ENCODE data around the gene TGDS. TPM values are rescaled to one million over a fixed set of nuclear protein-coding genes. Genes with fewer than 3 reads are reported as not detected.
A peak's percentile ranks its signal among the peaks of the same experiment; 100 is the strongest.
"Not testable (repeated sequence)": the region's sequence is repeated elsewhere in the genome, so short reads cannot be mapped to it uniquely, and the experiment has no call there.

The TGDS gene
- total RNA-seq, 1 donor from 2014 or later: 13.8 TPM

- no peak for DNase-seq (ENCODE audit: low read depth, low spot score)
These were observed 42.2 kb downstream of the TGDS start for GRCh38 chr13:94553766-94554165.

DNA sequence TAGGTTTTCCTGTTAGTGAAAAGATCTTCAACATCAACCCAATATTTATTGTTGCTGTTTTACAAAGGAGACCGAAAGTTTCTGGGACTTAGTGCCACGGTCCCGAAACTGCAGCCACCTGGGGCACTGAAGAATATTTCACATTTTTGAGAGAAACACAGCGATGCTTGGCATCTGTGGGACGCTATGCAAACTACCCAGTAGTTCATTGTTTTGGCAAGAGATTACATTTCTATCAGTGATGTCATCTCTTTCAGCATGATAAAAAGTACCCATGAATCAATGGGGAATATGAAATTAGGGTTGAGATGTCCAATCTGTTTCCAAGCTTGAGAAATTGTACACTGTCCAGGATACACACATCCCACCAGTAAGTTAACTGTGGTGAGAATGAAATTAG, 43.9 kb downstream of the TGDS start:
- DNase-seq (ENCODE audit: low read depth, low spot score): no peak

- DNase-seq (ENCODE audit: low read depth, low spot score): peak; percentile 3
These were observed 45.8 kb downstream of the TGDS start for GRCh38 chr13:94550062-94550738.

DNA sequence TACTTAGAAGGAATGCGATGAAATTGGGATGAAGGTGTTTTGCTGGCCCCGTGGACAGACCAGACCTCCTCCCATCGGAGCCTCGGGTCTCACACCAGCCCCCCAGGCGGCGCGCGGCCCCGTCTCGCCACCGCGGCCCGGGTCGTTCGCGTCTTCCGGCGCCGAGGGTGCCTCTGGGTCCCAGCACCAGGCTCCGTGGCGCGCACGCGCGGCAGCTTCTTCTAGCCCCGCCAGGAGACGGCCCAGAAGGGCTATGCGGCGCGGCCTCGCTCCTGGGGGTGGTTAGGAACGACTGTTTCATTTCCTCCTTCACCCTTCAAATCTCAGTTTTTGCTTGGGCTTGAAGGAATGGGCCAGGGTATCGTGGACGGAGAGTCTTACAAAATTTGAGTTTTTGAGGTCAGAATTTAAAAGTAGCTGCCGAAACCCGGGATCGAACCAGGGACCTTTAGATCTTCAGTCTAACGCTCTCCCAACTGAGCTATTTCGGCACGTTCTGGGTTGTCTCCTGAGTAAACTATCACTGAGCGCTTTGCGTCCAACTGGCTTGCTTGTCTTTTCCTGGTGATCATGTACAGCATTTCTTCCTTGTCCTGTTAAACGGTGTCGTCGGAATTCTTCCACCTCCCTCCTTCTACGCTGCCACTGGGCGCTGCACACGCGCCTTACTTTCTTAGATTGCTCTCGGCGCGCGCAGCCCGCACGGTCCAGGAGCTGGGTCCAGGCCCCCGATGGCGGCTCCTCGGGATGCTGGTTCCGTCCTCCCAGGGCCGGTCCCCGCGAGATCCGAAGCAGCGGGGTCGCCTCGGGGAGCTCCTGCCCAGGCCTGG, 46.5 kb downstream of the TGDS start:
- peak; percentile 68 for DNase-seq (ENCODE audit: low read depth, low spot score)

GRCh38 chr13:94548821-94549231, 47.1 kb downstream of the TGDS start:
- DNase-seq (ENCODE audit: low read depth, low spot score): peak; percentile 3

DNA sequence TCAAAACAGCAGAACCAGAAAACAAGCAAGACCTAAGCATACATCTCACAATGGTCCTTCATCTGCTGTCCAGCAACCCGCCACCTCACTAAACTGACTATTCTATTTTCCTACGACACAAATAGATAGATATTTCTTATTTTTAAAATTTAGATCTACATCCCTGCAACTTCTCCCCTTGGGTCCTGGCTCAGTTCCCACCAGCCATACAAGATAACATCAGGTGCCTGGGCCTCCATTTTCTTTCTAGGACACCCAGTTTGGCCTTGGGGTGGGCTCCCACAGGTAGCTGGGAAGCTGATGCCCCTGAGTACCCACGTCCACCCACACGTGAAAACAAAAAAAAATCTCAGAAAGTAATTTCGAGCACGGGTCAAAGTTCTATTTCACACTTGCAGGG, 47.6 kb downstream of the TGDS start:
- DNase-seq (ENCODE audit: low read depth, low spot score): no peak

- DNase-seq (ENCODE audit: low read depth, low spot score): no peak
These were observed 49.7 kb downstream of the TGDS start for GRCh38 chr13:94546061-94546839.

DNA sequence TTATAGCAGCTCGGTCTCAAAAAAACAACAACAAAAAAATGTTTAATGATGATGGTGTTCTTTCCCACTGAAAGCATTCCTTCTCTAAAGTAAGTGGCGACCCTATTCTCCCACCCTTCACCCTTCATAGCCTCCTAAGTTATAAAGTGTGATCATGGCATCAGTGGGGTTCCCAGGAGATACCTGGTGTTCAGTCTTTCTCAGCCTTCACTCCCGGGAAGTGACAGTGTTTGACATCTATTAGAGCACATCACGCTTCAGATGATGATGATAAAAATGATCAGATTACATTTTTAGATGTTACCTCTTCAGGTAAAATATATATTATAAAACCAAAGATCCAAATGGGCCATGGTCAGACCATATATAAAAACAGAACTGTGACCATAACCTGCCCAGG, 51.0 kb downstream of the TGDS start:
- DNase-seq (ENCODE audit: low read depth, low spot score): no peak

DNA sequence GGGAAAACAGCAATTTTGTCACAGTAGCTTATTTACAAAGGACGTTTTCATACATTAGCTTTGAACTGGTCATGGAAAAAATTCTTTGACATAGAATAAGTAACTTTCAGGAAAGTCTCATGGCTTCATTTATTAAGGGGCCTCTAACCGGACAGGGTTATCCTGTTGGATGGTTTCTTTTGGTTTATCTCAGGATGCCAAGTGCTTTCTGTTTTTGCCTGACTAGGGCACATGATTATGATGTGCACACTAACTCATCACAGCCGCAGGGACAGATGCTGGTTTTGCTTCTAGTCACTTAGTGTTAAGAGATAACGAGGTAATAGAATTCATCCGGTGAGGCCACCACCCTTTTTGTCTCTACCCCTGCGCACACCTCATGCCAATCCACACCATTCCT, 53.0 kb downstream of the TGDS start:
- no peak for DNase-seq (ENCODE audit: low read depth, low spot score)

- DNase-seq (ENCODE audit: low read depth, low spot score): no peak
These were observed 58.0 kb downstream of the TGDS start for GRCh38 chr13:94537740-94538630.

DNA sequence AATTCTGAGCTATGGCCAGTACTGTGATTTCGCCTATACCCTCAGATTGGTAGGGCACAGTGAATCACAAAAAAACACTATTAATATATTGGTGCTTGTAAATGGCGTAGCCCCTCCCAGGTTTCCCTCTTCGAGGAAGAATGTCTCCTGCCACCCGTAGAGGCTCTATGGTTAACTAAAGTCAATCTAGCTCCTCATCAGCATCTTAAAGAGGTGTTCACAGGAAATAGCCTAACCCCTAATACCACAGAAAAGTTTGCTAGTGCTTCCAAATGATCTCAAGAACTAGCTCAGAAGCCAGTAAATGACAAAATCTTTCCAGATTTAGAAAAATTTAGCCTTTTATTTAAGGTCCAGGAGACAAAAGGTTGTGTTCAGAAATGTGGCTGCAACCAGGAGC, 60.2 kb downstream of the TGDS start:
- DNase-seq (ENCODE audit: low read depth, low spot score): no peak

- no peak for DNase-seq (ENCODE audit: low read depth, low spot score)
These were observed 60.7 kb downstream of the TGDS start for GRCh38 chr13:94535231-94535630.

DNA sequence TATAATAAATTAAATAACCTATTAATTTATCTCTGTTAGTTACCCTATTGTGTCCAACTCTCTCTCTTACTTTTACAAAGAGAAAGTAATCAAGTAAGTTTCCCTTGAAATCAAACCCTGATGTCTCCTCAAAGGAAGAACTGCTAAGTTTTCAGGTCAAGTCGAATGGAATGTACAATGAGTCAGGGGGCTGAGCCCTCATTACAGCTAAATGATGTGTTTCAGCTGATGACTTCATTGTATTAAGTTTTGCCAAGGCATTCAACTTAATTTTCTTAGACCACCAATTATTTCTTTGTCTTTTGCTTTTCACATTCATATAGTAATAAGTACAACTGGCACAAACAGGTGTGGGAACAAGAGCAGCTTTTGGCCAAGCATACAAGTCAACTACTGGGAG, 61.8 kb downstream of the TGDS start:
- no peak for DNase-seq (ENCODE audit: low read depth, low spot score)

GRCh38 chr13:94532278-94532677, 63.7 kb downstream of the TGDS start:
- DNase-seq (ENCODE audit: low read depth, low spot score): not testable (repeated sequence)

GRCh38 chr13:94526956-94527355, 69.0 kb downstream of the TGDS start:
- DNase-seq (ENCODE audit: low read depth, low spot score): not testable (repeated sequence)

DNA sequence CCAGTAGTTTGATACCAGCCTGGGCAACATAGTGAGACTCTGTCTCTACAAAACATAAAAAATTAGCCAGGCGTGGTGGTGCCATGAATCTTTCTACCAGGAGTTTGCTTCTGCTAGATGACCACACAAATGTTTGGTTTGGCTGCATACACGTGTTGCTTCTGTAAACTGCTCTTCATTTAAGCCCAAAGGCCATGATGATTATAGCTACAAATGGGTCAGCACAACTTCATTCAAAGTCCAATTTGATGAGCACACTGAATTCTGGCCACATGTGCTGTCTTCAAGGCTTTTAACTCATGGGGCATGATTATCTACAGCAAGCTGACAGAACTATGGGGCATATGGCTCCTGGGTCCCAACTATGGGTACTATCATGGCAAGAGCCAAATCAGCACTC, 70.2 kb downstream of the TGDS start:
- no peak for DNase-seq (ENCODE audit: low read depth, low spot score)

GRCh38 chr13:94524407-94524806, 71.5 kb downstream of the TGDS start:
- DNase-seq (ENCODE audit: low read depth, low spot score): no peak
